GM11168 (cell line): ENCODE measurements around the gene BPIFB3.

ENCODE experiments used
- in situ Hi-C: fragments of 300-500 bp; cut with MboI; formaldehyde crosslinking; loops from one replicate; pipeline ENCODE4 v1.12.0; 2022; ENCODE audit warnings: low sequenced_read_pairs; ENCODE audit not compliant: unreplicated experiment

The BPIFB3 gene

GRCh38 chr20:33015114-33015484 lies 38.6 kb upstream of the BPIFB3 start:
- in situ Hi-C loops: no loop called here

- in situ Hi-C loops: no loop called here
These were observed 37.8 kb upstream of the BPIFB3 start for GRCh38 chr20:33015700-33016580.

- in situ Hi-C loops: no loop called here
These were observed 37.1 kb upstream of the BPIFB3 start for GRCh38 chr20:33016581-33017109.

GRCh38 chr20:33017542-33017941 lies 36.2 kb upstream of the BPIFB3 start:
- in situ Hi-C loops: no loop called here

GRCh38 chr20:33018169-33018931 lies 35.4 kb upstream of the BPIFB3 start:
- in situ Hi-C loops: no loop called here

- in situ Hi-C loops: no loop called here
These were observed 34.0 kb upstream of the BPIFB3 start for GRCh38 chr20:33019465-33020277.

- in situ Hi-C loops: no loop called here
These were observed 33.2 kb upstream of the BPIFB3 start for GRCh38 chr20:33020278-33021161.

- in situ Hi-C loops: no loop called here
These were observed 31.8 kb upstream of the BPIFB3 start for GRCh38 chr20:33021879-33022278.

- in situ Hi-C loops: no loop called here
These were observed 31.4 kb upstream of the BPIFB3 start for GRCh38 chr20:33022289-33022688.

- in situ Hi-C loops: no loop called here
These were observed 30.8 kb upstream of the BPIFB3 start for GRCh38 chr20:33022694-33023438.

GRCh38 chr20:33023439-33024242 lies 30.1 kb upstream of the BPIFB3 start:
- in situ Hi-C loops: no loop called here

- in situ Hi-C loops: no loop called here
These were observed 29.5 kb upstream of the BPIFB3 start for GRCh38 chr20:33024243-33024560.

GRCh38 chr20:33024609-33025317 lies 28.9 kb upstream of the BPIFB3 start:
- in situ Hi-C loops: no loop called here

GRCh38 chr20:33025318-33025876 lies 28.3 kb upstream of the BPIFB3 start:
- in situ Hi-C loops: no loop called here

- in situ Hi-C loops: no loop called here
These were observed 27.5 kb upstream of the BPIFB3 start for GRCh38 chr20:33026072-33026778.
